ENCODE results near the gene FGGY.

The FGGY gene

GRCh38 chr1:59444520-59444919 lies 147.6 kb downstream of the FGGY start:
- Histone ChIP-seq H3K36me3 (ENCODE audit: low read depth) (no peaks in the 10 kb centered on the region), H3K4me1 (ENCODE audit: insufficient read depth, poor library complexity, severe bottlenecking) (peaks cover 30% of the 10 kb centered on the region), H3K27me3 (ENCODE audit: insufficient read depth, poor library complexity, severe bottlenecking) (no peaks in the 10 kb centered on the region), H3K9me3 (ENCODE audit: severe bottlenecking) (no peaks in the 10 kb centered on the region), H3K27ac (ENCODE audit: poor library complexity, severe bottlenecking) (peak overlapping the region; percentile 69), H3K4me3 (ENCODE audit: severe bottlenecking) (no peak overlapping the region)
- ATAC-seq (ENCODE audit: low read depth) (no peak), DNase-seq (ENCODE audit: low spot score) (no peak)
- no peak for TF ChIP-seq CTCF (IDR thresholded peaks at IDR 0.05; ENCODE audit: poor library complexity, severe bottlenecking)

GRCh38 chr1:59445040-59445439 lies 148.1 kb downstream of the FGGY start:
- DNase-seq (ENCODE audit: low spot score) (peak; percentile 65), ATAC-seq (ENCODE audit: low read depth) (peak; percentile 96)
- Histone ChIP-seq H3K27me3 (ENCODE audit: insufficient read depth, poor library complexity, severe bottlenecking) (no peaks in the 10 kb centered on the region), H3K4me1 (ENCODE audit: insufficient read depth, poor library complexity, severe bottlenecking) (peaks cover 30% of the 10 kb centered on the region), H3K36me3 (ENCODE audit: low read depth) (no peaks in the 10 kb centered on the region), H3K4me3 (ENCODE audit: severe bottlenecking) (no peak overlapping the region), H3K9me3 (ENCODE audit: severe bottlenecking) (no peaks in the 10 kb centered on the region), H3K27ac (ENCODE audit: poor library complexity, severe bottlenecking) (peak overlapping the region; percentile 69)
- no peak for TF ChIP-seq CTCF (IDR thresholded peaks at IDR 0.05; ENCODE audit: poor library complexity, severe bottlenecking)

GRCh38 chr1:59446257-59446901 lies 149.5 kb downstream of the FGGY start:
- DNase-seq (ENCODE audit: low spot score) (no peak), ATAC-seq (ENCODE audit: low read depth) (peak; percentile 67)
- Histone ChIP-seq H3K27ac (ENCODE audit: poor library complexity, severe bottlenecking) (peak overlapping the region; percentile 69), H3K4me1 (ENCODE audit: insufficient read depth, poor library complexity, severe bottlenecking) (peaks cover 30% of the 10 kb centered on the region), H3K27me3 (ENCODE audit: insufficient read depth, poor library complexity, severe bottlenecking) (no peaks in the 10 kb centered on the region), H3K36me3 (ENCODE audit: low read depth) (no peaks in the 10 kb centered on the region; the same call in 1 of the 2 replicates), H3K9me3 (ENCODE audit: severe bottlenecking) (no peaks in the 10 kb centered on the region), H3K4me3 (ENCODE audit: severe bottlenecking) (no peak overlapping the region)
- TF ChIP-seq CTCF (IDR thresholded peaks at IDR 0.05; ENCODE audit: poor library complexity, severe bottlenecking) = no peak

- Histone ChIP-seq H3K27me3 (ENCODE audit: insufficient read depth, poor library complexity, severe bottlenecking) (no peaks in the 10 kb centered on the region), H3K9me3 (ENCODE audit: severe bottlenecking) (no peaks in the 10 kb centered on the region), H3K36me3 (ENCODE audit: low read depth) (no peaks in the 10 kb centered on the region; the same call in 1 of the 2 replicates), H3K4me3 (ENCODE audit: severe bottlenecking) (no peak overlapping the region), H3K4me1 (ENCODE audit: insufficient read depth, poor library complexity, severe bottlenecking) (peaks cover 10% of the 10 kb centered on the region), H3K27ac (ENCODE audit: poor library complexity, severe bottlenecking) (no peak overlapping the region)
- no peak for DNase-seq (ENCODE audit: low spot score)
- ATAC-seq (ENCODE audit: low read depth) = no peak
- TF ChIP-seq CTCF (IDR thresholded peaks at IDR 0.05; ENCODE audit: poor library complexity, severe bottlenecking) = no peak
Observed at GRCh38 chr1:59452026-59452425, 155.1 kb downstream of the FGGY start.

GRCh38 chr1:59452559-59452958 lies 155.7 kb downstream of the FGGY start:
- H3K27ac ChIP-seq (ENCODE audit: poor library complexity, severe bottlenecking) = no peak overlapping the region
- no peaks in the 10 kb centered on the region for H3K9me3 ChIP-seq (ENCODE audit: severe bottlenecking)
- no peak for ATAC-seq (ENCODE audit: low read depth)
- no peak overlapping the region for H3K4me3 ChIP-seq (ENCODE audit: severe bottlenecking)
- H3K4me1 ChIP-seq (ENCODE audit: insufficient read depth, poor library complexity, severe bottlenecking) = peaks cover 10% of the 10 kb centered on the region
- TF ChIP-seq CTCF (IDR thresholded peaks at IDR 0.05; ENCODE audit: poor library complexity, severe bottlenecking) = no peak
- no peaks in the 10 kb centered on the region for H3K27me3 ChIP-seq (ENCODE audit: insufficient read depth, poor library complexity, severe bottlenecking)
- no peaks in the 10 kb centered on the region; the same call in 1 of the 2 replicates for H3K36me3 ChIP-seq (ENCODE audit: low read depth)
- DNase-seq (ENCODE audit: low spot score) = no peak
